IPS-NIHi11 (cell line): ENCODE measurements around the gene IFITM2.
"Not testable (repeated sequence)": the region's sequence is repeated elsewhere in the genome, so short reads cannot be mapped to it uniquely, and the experiment has no call there.

Experiments used
- DNase-seq: peaks from one replicate; pipeline ENCODE4 v3.0.0; 2012; ENCODE audit warnings: mixed read lengths, low spot score

IFITM2 gene

DNA sequence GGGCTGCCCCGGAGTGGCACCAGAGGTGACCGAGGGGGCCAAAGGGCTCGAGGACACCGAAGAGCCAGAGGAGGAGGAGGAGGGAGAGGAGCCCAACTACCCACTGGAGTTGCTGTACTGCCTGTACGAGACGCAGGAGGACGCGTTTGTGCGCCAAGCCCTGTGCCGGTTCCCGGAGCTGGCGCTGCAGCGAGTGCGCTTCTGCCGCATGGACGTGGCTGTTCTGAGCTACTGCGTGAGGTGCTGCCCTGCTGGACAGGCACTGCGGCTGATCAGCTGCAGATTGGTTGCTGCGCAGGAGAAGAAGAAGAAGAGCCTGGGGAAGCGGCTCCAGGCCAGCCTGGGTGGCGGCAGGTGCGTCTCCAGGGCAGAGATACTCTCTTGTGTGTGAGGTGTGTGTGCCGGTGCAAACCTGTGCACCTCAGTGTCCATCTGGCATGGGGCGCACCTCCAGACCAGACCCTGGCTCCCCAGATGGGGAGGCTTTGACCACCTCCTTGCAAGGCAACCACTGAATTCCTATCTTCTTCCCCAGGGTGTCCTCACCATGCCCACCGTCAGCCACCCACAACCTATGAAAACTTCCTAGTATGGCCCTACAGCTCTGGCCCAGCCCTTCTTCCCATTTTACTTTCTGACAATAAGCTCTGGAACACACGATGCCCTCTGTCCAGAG lies 26.0 kb upstream of the IFITM2 start:
- DNase-seq: no peak

- DNase-seq: no peak
These were observed 25.4 kb upstream of the IFITM2 start for GRCh38 chr11:282171-282570.

- no peak for DNase-seq
These were observed 24.8 kb upstream of the IFITM2 start for GRCh38 chr11:282630-283360.

DNA sequence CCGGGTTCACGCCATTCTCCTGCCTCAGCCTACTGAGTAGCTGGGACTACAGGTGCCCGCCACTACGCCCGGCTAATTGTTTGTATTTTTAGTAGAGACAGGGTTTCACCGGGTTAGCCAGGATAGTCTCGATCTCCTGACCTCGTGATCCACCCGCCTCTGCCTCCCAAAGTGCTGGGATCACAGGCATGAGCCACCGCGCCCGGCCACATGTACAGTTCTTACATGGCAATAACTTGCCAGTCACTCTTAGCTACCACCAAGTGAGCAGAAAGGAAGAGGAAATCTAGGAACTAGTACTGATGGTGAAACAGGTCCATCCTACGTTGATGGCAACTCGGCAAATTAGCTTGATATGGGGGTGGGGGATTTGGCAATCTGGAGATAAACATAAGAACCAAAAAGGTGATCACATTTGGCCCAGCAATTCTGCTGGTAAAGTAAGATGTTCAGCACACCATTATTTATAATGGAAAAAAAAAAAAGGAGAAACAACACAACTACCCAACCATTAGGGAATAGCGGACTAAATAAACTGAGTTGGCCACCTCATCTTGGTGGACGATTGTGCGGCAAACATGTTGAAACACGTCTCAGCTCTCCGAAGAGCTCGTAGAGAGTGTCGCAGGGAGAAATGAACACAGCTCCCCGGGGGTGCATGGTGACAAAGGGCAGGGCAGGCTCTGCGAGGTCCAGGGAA lies 24.1 kb upstream of the IFITM2 start:
- DNase-seq: no peak

- DNase-seq: no peak
These were observed 23.3 kb upstream of the IFITM2 start for GRCh38 chr11:284105-285020.

DNA sequence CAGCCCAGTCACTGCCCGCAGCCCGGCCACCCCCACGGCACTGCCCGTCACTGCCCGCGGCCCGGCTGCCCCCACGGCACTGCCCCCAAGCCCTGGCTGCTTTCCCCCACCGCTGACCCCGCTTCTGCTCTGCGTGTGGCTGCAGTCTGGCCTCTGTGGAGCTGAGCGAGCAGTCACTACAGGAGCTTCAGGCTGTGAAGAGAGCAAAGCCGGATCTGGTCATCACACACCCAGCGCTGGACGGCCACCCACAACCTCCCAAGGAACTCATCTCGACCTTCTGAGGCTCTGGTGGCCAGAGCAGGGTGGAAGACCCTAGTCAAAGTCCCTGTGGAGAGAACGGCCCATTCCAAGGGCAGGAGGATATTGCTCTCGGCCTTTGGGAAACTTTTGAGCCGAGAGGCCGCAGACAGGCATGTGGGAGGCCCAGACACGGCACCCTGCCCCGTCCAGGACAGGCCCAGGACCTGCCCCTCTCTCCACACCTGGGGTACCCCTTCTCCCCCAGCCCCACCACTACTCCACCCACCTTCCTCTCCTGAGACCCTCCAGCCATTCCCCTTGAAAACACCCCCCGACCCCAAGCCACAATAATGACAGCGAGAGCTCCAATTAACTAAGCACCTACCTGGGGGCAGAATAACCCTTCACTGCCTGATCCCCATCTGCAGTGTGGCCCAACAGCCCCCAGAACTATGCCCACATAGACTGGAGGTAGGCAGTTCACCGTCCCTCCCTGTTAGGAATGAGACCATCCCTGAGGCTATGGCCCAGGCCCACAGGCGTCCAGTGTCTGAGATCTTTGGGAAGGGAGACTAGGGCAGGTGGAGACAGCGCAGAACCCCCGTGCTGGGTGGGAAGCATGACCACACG lies 22.4 kb upstream of the IFITM2 start:
- no peak for DNase-seq

DNA sequence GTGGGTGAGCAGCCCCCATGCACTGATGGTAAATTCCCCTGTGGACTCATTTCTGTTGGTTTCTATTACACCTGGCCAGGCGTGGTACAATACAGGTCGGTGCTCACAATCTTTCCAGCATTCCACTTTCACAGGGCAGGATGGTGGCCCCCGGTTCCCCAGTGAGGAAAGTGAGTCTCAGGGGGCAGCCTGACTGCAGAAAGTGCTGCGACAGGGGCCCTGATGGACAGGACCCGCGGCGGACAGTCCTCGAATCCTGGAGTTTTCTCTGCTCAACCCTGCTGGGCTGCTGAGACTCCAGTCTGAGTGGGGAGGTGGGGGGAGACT lies 21.8 kb upstream of the IFITM2 start:
- no peak for DNase-seq

GRCh38 chr11:286977-287820 lies 20.4 kb upstream of the IFITM2 start:
- not testable (repeated sequence) for DNase-seq

- DNase-seq: no peak
These were observed 19.7 kb upstream of the IFITM2 start for GRCh38 chr11:287821-288477.

- peak; percentile 95 for DNase-seq
These were observed 18.9 kb upstream of the IFITM2 start, which contains the start of gene PGGHG for GRCh38 chr11:288478-289397. TSS of gene PGGHG (plus strand) at chr11:289126. CDS start at chr11:289817, 691 bp downstream.

GRCh38 chr11:289398-289711 lies 18.3 kb upstream of the IFITM2 start:
- DNase-seq: no peak

GRCh38 chr11:289712-290620 lies 17.6 kb upstream of the IFITM2 start:
- no peak for DNase-seq

DNA sequence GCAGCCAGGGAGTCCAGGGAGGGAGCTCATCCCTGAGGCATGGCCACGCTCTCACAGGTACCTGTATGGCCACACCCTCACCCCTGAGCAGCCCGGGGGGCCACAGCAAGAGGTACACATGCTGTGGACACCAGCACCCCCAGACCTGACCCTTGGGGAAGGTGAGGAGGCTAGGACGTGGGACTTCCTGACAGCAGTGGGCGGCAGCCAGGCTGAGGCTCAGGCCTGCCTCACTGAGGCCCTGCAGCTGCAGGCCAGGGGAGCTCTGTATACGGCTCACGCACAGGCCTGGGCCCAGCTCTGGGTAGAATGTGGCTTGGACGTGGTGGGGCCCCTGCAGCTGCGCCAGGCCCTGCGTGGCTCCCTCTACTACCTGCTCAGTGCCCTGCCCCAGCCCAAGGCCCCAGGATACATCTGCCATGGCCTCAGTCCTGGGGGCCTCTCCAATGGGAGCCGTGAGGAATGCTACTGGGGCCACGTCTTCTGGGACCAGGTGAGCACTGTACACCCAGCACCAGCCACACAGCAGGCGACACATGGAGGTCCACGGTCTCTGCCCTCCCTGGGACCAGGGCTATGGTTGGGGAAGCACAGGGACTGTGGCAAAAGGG lies 16.9 kb upstream of the IFITM2 start:
- DNase-seq: no peak

DNA sequence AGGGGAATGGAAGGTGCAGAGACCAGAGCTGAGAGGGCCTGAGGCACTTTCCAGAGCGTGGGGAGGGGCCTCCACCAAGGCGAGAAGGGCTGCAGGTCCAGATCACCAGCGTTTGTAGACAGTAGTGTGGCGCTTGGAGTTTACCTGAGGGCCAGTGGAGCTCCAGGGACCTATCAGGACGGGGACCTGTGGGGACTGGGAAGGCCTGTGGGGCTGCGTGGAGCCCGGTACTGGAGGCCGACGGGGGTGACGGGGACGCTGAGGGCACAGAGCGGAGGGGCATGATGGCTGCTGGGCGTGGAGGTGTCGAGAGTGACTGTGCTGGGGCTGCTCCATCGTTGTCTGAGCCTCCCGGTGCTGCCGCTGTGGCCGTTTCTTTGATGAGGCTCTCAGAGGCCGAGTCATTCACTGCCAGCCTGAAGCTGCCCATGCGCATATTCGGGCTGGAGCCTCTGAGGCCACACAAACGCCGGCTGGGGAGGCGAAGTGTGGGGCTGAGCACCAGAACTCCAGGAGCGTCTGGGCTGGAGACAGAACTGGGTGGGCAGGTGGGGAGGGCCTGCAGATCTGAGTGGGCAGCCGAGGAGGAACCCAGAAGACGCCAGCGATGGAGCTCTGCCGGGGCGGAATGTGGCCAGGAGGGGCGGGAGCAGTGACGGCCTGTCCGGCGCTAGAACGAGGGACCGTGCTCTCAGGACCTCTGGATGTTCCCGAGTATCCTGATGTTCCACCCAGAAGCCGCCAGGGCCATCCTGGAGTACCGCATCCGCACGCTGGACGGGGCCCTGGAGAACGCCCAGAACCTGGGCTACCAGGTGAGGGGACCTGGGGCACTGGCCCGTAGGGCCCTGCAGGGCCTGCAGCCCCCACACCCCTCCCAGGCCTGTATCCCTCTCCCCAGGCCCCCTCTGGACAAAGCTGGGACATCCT lies 16.1 kb upstream of the IFITM2 start:
- no peak for DNase-seq

DNA sequence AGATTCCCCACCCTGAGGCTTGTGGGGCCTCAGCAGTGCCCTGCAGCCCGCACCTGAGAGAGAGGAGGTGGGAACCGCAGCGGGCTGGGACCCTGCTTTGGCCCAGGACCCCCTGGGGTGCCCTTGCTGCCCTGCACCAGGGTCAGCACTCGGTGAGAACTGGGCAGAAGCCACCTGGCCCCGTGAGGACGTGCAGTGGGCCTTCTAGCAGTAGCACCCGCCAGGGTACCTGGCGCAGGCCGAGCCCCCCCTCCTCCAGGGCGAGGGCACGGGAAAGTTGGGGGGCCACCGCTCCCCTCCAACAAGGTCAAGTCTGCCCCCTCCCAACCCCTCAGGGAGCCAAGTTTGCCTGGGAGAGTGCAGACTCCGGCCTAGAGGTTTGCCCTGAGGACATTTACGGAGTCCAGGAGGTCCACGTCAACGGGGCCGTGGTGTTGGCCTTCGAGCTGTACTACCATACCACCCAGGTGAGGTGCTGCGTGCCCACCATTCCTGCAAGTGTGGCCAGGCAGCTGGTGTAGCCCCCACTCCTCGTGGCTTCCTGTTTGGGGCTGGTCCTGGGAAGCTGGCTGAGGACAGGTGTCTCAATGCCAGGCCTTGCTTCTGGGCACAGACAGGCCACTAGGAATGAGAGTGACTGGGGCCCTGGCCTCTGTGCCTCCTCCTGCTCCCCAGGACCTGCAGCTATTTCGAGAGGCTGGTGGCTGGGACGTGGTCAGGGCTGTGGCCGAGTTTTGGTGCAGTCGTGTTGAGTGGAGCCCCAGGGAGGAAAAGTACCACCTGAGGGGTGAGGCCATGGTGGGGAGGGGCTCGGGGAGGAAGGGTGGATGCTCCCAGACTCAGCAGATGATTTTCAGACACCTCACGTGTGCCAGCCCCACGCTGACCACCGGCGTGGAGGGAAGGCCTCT lies 15.2 kb upstream of the IFITM2 start:
- no peak for DNase-seq
